H54 (cell line): ENCODE results near the gene MMP15.
"Not testable (repeated sequence)": the region's sequence is repeated elsewhere in the genome, so short reads cannot be mapped to it uniquely, and the experiment has no call there.

Source experiments
- DNase-seq: peaks from one replicate; pipeline ENCODE4 v3.0.0; 2011; ENCODE audit warnings: low spot score, mixed read lengths; ENCODE audit not compliant: insufficient read length
- FAIRE-seq: peaks from 3 replicates; lab custom pipeline; 2011; peaks lifted over from hg19 to GRCh38; lab: Jason Lieb, UNC
- POLR2A ChIP-seq: IDR thresholded peaks from 2 replicates; pipeline ENCODE4 v1.6.1; 2011; ENCODE audit warnings: low read depth, mild to moderate bottlenecking, low read length

MMP15 gene

GRCh38 chr16:58051821-58052603 is 26.5 kb downstream of the MMP15 start:
- FAIRE-seq (no peak), DNase-seq (no peak)
- no peak for TF ChIP-seq POLR2A

GRCh38 chr16:58053682-58054005 is 28.1 kb downstream of the MMP15 start:
- DNase-seq (no peak), FAIRE-seq (no peak)
- TF ChIP-seq POLR2A = no peak

- TF ChIP-seq POLR2A = no peak
- FAIRE-seq (no peak), DNase-seq (no peak)
Observed at GRCh38 chr16:58054289-58054688, 28.7 kb downstream of the MMP15 start.

- no peak for FAIRE-seq
- no peak for TF ChIP-seq POLR2A
- DNase-seq = no peak
Observed at GRCh38 chr16:58056580-58056979, 31.0 kb downstream of the MMP15 start.

GRCh38 chr16:58057121-58057520 is 31.6 kb downstream of the MMP15 start:
- TF ChIP-seq POLR2A = no peak
- FAIRE-seq (no peak), DNase-seq (no peak)

- TF ChIP-seq POLR2A = no peak
- no peak for FAIRE-seq
- no peak for DNase-seq
Observed at GRCh38 chr16:58057784-58058183, 32.2 kb downstream of the MMP15 start.

GRCh38 chr16:58062821-58063220 is 37.3 kb downstream of the MMP15 start:
- no peak for DNase-seq
- no peak for TF ChIP-seq POLR2A
- FAIRE-seq = no peak

- FAIRE-seq (no peak), DNase-seq (no peak)
Observed at GRCh38 chr16:58063377-58064076, 38.0 kb downstream of the MMP15 start.

GRCh38 chr16:58070585-58070984 is 45.0 kb downstream of the MMP15 start:
- TF ChIP-seq POLR2A = no peak
- no peak for FAIRE-seq
- DNase-seq = no peak

More at GRCh38 chr16:58063377-58064076, 38.0 kb downstream of the MMP15 start:
- no peak for TF ChIP-seq POLR2A

GRCh38 chr16:58072134-58072533 is 46.6 kb downstream of the MMP15 start:
- not testable (repeated sequence) for FAIRE-seq

GRCh38 chr16:58073086-58073485 is 47.5 kb downstream of the MMP15 start:
- not testable (repeated sequence) for FAIRE-seq, DNase-seq

More at GRCh38 chr16:58072134-58072533, 46.6 kb downstream of the MMP15 start:
- not testable (repeated sequence) for DNase-seq

- DNase-seq (no peak), FAIRE-seq (no peak)
- no peak for TF ChIP-seq POLR2A
Observed at GRCh38 chr16:58074657-58075056, 49.1 kb downstream of the MMP15 start.

- TF ChIP-seq POLR2A = no peak
- DNase-seq = no peak
- FAIRE-seq = no peak
Observed at GRCh38 chr16:58076514-58076913, 51.0 kb downstream of the MMP15 start.

- TF ChIP-seq POLR2A = no peak
- no peak for DNase-seq
- FAIRE-seq = no peak
Observed at GRCh38 chr16:58077796-58078195, 52.2 kb downstream of the MMP15 start.

- FAIRE-seq = not testable (repeated sequence)
Observed at GRCh38 chr16:58080657-58081056, 55.1 kb downstream of the MMP15 start.

GRCh38 chr16:58082381-58082780 is 56.8 kb downstream of the MMP15 start:
- no peak for TF ChIP-seq POLR2A
- FAIRE-seq (no peak), DNase-seq (no peak)

More at GRCh38 chr16:58080657-58081056, 55.1 kb downstream of the MMP15 start:
- DNase-seq = not testable (repeated sequence)
